ENCODE data around the gene B4GALNT2. TPM values are rescaled to one million over a fixed set of nuclear protein-coding genes. Genes with fewer than 3 reads are reported as not detected.
A peak's percentile ranks its signal among the peaks of the same experiment; 100 is the strongest.
"Not testable (repeated sequence)": the region's sequence is repeated elsewhere in the genome, so short reads cannot be mapped to it uniquely, and the experiment has no call there.

B4GALNT2 gene
- total and polyA plus RNA-seq, 8 donors, result 1.1 to 41.7 (median 2.2) TPM; not detected in 1

GRCh38 chr17:49180303-49180702 is 47.7 kb downstream of the B4GALNT2 start:
- Histone ChIP-seq H3K27me3 (peaks cover 0 to 10% (median 0%) of the 10 kb centered on the region in 3 donors), H3K4me3 (no peak overlapping the region), H3K27ac (no peak overlapping the region), H3K4me1 (no peaks in the 10 kb centered on the region), H3K9me3 (peaks cover 15 to 37% (median 31%) of the 10 kb centered on the region in 4 donors), H3K36me3 (no peaks in the 10 kb centered on the region)
- peak; percentile 60 to 73 for DNase-seq
- intact Hi-C loops (cut with DNase I; ENCODE audit: low total_unique reads), result loop anchor here (5.0 kb wide), 1 partner anchor 47 kb away; no protein-coding TSS in a partner anchor
- WGBS, 5 donors, result 18 to 24% (median 20%) methylated on average over 5 of the region's 5 CpGs
- TF ChIP-seq POLR2A (IDR thresholded peaks at IDR 0.05) (no peak), EP300 (IDR thresholded peaks at IDR 0.05) (no peak), POLR2AphosphoS5 (IDR thresholded peaks at IDR 0.05) (no peak)
- TF ChIP-seq, protein P1, sequence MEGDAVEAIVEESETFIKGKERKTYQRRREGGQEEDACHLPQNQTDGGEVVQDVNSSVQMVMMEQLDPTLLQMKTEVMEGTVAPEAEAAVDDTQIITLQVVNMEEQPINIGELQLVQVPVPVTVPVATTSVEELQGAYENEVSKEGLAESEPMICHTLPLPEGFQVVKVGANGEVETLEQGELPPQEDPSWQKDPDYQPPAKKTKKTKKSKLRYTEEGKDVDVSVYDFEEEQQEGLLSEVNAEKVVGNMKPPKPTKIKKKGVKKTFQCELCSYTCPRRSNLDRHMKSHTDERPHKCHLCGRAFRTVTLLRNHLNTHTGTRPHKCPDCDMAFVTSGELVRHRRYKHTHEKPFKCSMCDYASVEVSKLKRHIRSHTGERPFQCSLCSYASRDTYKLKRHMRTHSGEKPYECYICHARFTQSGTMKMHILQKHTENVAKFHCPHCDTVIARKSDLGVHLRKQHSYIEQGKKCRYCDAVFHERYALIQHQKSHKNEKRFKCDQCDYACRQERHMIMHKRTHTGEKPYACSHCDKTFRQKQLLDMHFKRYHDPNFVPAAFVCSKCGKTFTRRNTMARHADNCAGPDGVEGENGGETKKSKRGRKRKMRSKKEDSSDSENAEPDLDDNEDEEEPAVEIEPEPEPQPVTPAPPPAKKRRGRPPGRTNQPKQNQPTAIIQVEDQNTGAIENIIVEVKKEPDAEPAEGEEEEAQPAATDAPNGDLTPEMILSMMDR (IDR thresholded peaks at IDR 0.05), result peak in 4 of 7 experiments; percentile 44 to 69 (median 56)

GRCh38 chr17:49180998-49181635 is 48.5 kb downstream of the B4GALNT2 start:
- TF ChIP-seq, protein P1 (IDR thresholded peaks at IDR 0.05), result no peak
- TF ChIP-seq EP300 (IDR thresholded peaks at IDR 0.05), result no peak
- no peak for TF ChIP-seq POLR2A (IDR thresholded peaks at IDR 0.05)
- no peak for TF ChIP-seq POLR2AphosphoS5 (IDR thresholded peaks at IDR 0.05)
- DNase-seq, result no peak
- Histone ChIP-seq H3K4me3 (no peak overlapping the region), H3K36me3 (no peaks in the 10 kb centered on the region), H3K27ac (no peak overlapping the region), H3K4me1 (no peaks in the 10 kb centered on the region), H3K9me3 (peaks cover 7 to 36% (median 28%) of the 10 kb centered on the region in 4 donors), H3K27me3 (peaks cover 0 to 10% (median 0%) of the 10 kb centered on the region in 3 donors)
- intact Hi-C loops (cut with DNase I; ENCODE audit: low total_unique reads), result loop anchor here (5.0 kb wide), 1 partner anchor 46 kb away; no protein-coding TSS in a partner anchor
- 78 to 81% (median 79%) methylated on average over 6 of the region's 6 CpGs for WGBS, 5 donors

DNA sequence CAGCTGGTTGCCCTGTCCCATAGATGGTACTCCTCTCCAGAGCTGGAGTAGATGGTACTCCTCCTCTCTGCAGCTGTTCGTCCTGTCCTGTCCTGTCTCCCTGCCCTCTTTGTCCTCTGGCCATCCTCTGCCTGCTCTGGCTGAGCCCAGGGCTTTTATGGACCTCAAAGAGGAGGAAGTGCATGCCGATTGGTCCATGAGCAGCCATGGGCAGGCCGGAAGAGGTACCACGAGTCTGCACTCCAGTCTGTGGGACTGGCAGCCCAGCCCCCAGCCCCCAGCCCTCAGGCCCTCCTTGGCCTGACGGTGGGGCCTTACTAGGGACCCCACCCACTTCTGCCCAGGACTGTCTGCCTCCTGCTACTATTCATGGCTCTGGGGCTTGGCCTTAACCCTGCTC is 50.8 kb downstream of the B4GALNT2 start:
- 82 to 92% (median 84%) methylated on average over 5 of the region's 5 CpGs for WGBS, 5 donors
- Histone ChIP-seq H3K4me3 (no peak overlapping the region), H3K27ac (no peak overlapping the region), H3K9me3 (peaks cover 0 to 17% (median 12%) of the 10 kb centered on the region in 4 donors), H3K36me3 (no peaks in the 10 kb centered on the region), H3K4me1 (no peaks in the 10 kb centered on the region), H3K27me3 (peaks cover 0 to 10% (median 0%) of the 10 kb centered on the region in 3 donors)
- intact Hi-C loops (cut with DNase I; ENCODE audit: low total_unique reads), result loop anchor here (5.0 kb wide), 1 partner anchor 44 kb away; no protein-coding TSS in a partner anchor
- no peak for DNase-seq
- TF ChIP-seq, protein P1 (IDR thresholded peaks at IDR 0.05), result no peak
- TF ChIP-seq POLR2AphosphoS5 (IDR thresholded peaks at IDR 0.05), result no peak
- TF ChIP-seq POLR2A (IDR thresholded peaks at IDR 0.05), result no peak
- no peak for TF ChIP-seq EP300 (IDR thresholded peaks at IDR 0.05)

DNA sequence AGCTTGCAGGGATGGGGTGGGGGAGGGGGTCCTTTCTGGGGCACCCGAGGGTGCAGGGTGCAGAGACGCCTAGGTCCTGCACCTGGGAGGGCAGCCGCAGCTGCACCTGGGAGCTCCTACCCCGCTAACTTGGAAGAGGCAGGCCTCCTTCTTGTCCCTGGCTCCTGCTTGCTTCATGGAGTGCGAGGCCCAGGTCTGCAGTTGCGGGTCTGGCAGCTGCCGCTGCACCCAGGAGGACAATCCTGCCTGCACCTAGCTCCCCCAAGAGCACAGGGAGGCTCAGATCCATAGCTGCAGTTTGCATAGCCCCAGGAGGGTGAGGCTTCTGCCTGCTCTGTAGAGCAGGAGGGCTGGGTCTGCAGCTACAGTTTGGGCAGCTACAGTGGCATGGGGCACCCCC is 51.2 kb downstream of the B4GALNT2 start:
- no peak overlapping the region for H3K4me3 ChIP-seq
- no peak for DNase-seq
- H3K36me3 ChIP-seq, result no peaks in the 10 kb centered on the region
- intact Hi-C loops (cut with DNase I; ENCODE audit: low total_unique reads), result loop anchor here (5.0 kb wide), 1 partner anchor 44 kb away; no protein-coding TSS in a partner anchor
- peaks cover 0 to 10% (median 0%) of the 10 kb centered on the region in 3 donors for H3K27me3 ChIP-seq
- no peaks in the 10 kb centered on the region for H3K4me1 ChIP-seq
- peaks cover 0 to 17% (median 12%) of the 10 kb centered on the region in 4 donors for H3K9me3 ChIP-seq
- TF ChIP-seq POLR2A (IDR thresholded peaks at IDR 0.05), result no peak
- TF ChIP-seq POLR2AphosphoS5 (IDR thresholded peaks at IDR 0.05), result no peak
- TF ChIP-seq, protein P1 (IDR thresholded peaks at IDR 0.05), result no peak
- TF ChIP-seq EP300 (IDR thresholded peaks at IDR 0.05), result no peak
- no peak overlapping the region for H3K27ac ChIP-seq
- WGBS, 5 donors, result 84 to 100% (median 90%) methylated on average over 3 to 7 of the region's 7 CpGs; no CpG with 5 or more reads in 1 of the 5 donors

DNA sequence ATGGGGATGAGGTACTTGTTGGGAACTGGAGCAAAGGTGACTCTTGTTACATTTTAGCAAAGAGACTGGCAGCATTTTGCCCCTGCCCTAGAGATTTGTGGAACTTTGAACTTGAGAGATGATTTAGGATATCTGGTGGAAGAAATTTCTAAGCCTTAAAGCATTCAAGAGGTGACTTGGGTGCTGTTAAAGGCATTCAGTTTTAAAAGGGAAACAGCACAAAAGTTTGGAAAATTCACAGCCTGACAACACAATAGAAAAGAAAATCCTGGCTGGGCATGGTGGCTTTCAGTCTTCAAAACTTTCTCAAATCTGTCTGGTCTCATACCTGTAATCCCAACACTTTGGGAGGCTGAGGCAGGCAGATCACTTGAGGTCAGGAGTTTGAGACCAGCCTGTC is 52.0 kb downstream of the B4GALNT2 start:
- DNase-seq, H3K27me3 ChIP-seq, H3K4me3 ChIP-seq, H3K27ac ChIP-seq, H3K36me3 ChIP-seq, H3K4me1 ChIP-seq: not testable (repeated sequence)
- peaks cover 0 to 17% (median 12%) of the 10 kb centered on the region in 4 donors for H3K9me3 ChIP-seq
- intact Hi-C loops (cut with DNase I; ENCODE audit: low total_unique reads), result loop anchor here (5.0 kb wide), 1 partner anchor 43 kb away; no protein-coding TSS in a partner anchor

DNA sequence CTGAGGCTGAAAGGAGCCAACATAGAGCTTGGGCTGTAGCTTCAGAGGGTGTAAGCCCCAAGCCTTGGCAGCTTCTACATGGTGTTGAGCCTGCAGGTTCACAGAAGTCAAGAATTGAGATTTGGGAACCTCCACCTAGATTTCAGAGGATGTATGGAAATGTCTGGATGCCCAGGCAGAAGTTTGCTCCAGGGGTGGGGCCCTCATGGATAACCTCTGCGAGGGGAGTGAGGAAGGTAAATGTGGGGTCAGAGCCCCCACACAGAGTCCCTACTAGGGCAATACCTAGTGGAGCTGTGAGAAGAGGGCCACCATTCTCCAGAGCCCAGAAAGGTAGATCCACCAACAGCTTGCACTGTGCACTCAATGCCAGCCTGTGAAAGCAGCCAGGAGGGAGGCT is 52.8 kb downstream of the B4GALNT2 start:
- H3K4me3 ChIP-seq; DNase-seq; intact Hi-C loops (cut with DNase I; ENCODE audit: low total_unique reads); H3K27ac ChIP-seq; H3K4me1 ChIP-seq; H3K36me3 ChIP-seq; H3K27me3 ChIP-seq: not testable (repeated sequence)
- peaks cover 0 to 17% (median 12%) of the 10 kb centered on the region in 4 donors for H3K9me3 ChIP-seq
- 80 to 100% (median 90%) methylated on average over 1 of the region's 1 CpG for WGBS, 5 donors
